Thoracic aorta (tissue), 2 donors: ENCODE data around the gene DLX4. TPM values are rescaled to one million over a fixed set of nuclear protein-coding genes. Genes with fewer than 3 reads are reported as not detected.
A peak's percentile ranks its signal among the peaks of the same experiment; 100 is the strongest.

Source experiments
- ATAC-seq: fragments of 150-250 bp; one replicate; pipeline ENCODE4 v1.8.0; 2017; ENCODE audit warnings: low read depth; ENCODE audit not compliant: insufficient number of reproducible peaks, low FRiP score
- DNase-seq: peaks from one replicate; pipeline ENCODE4 v3.0.0-alpha.2; 2020; ENCODE audit warnings: low spot score
- H3K27ac ChIP-seq, 2 donors: fragments of 200-600 bp; sonication (generic); 1 replicate in 1 of 2; 2 replicates in 1 of 2; pipeline ENCODE4 v1.5.1; 2016; ENCODE audit warnings: mild to moderate bottlenecking in 2 of 2, moderate library complexity in 2 of 2
- H3K27me3 ChIP-seq: fragments of 200-600 bp; sonication (generic); replicated peaks from 2 replicates; pipeline ENCODE4 v1.6.0; 2016; ENCODE audit warnings: mild to moderate bottlenecking; ENCODE audit not compliant: insufficient read depth
- H3K36me3 ChIP-seq: fragments of 200-600 bp; sonication (generic); one replicate; pipeline ENCODE4 v1.5.1; 2016
- H3K4me1 ChIP-seq, 2 donors: fragments of 200-600 bp; sonication (generic); 1 replicate in 1 of 2; 2 replicates in 1 of 2; pipeline versions ENCODE4 v1.5.1 to v1.6.0; 2016; ENCODE audit warnings: low read depth in 2 of 2, mild to moderate bottlenecking in 1 of 2; ENCODE audit not compliant: control insufficient read depth in 1 of 2
- H3K4me3 ChIP-seq: fragments of 200-600 bp; sonication (generic); 2 replicates; pipeline ENCODE4 v1.5.1; 2016; ENCODE audit warnings: mild to moderate bottlenecking
- H3K9me3 ChIP-seq: fragments of 200-600 bp; sonication (generic); 2 replicates; pipeline ENCODE4 v1.5.1; 2016
- total RNA-seq, 2 donors: library from RNA; depleted of rRNA; stranded (reverse); fragments of >200 nt; gene quantifications; one replicate each; pipeline versions ENCODE4 v1.1.0 to v1.2.3, GENCODE V29; 2016
- TF ChIP-seq, protein P1 (sequence below): fragments of 200-600 bp; sonication (generic); IDR thresholded peaks from one replicate; pipeline ENCODE4 v1.5.1; 2019; ENCODE audit warnings: antibody characterized with exemption

The DLX4 gene
- total RNA-seq, 2 donors from 2014 or later: not detected

DNA sequence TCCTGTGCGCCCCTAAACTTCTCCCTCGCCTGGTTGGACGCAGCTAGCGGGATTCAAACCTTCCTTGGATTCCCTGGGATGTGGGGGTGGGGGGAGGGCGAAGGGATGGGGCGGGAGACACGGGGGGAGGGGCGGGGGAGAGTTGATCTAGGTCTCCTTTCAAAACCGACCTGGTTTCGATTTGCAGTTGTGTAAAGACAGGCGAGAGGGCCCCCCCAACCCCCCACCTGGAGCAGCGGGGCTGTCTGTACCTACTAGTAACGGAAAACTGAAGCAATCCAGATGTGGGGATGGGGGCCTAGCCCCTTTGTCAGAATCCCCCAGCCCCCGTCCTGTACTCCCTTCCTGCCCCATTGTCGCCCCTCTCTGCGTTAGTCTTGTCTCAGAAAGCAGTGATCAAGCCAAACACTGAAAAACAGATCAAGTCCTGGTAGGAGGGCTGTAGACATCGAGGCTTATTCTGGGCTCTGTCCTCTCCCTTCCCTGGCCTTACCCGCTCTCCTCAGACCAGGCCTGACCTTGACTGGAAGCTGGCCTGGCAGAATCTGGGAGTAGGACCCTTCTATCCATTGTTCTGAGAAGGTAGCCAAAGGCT lies 902 bp downstream of the DLX4 start:
- H3K4me3 ChIP-seq: peak overlapping the region; percentile 70
- TF ChIP-seq, protein P1, sequence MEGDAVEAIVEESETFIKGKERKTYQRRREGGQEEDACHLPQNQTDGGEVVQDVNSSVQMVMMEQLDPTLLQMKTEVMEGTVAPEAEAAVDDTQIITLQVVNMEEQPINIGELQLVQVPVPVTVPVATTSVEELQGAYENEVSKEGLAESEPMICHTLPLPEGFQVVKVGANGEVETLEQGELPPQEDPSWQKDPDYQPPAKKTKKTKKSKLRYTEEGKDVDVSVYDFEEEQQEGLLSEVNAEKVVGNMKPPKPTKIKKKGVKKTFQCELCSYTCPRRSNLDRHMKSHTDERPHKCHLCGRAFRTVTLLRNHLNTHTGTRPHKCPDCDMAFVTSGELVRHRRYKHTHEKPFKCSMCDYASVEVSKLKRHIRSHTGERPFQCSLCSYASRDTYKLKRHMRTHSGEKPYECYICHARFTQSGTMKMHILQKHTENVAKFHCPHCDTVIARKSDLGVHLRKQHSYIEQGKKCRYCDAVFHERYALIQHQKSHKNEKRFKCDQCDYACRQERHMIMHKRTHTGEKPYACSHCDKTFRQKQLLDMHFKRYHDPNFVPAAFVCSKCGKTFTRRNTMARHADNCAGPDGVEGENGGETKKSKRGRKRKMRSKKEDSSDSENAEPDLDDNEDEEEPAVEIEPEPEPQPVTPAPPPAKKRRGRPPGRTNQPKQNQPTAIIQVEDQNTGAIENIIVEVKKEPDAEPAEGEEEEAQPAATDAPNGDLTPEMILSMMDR: no peak
- H3K9me3 ChIP-seq: no peaks in the 10 kb centered on the region
- no peak for ATAC-seq
- no peak for DNase-seq
- peaks cover 14 to 32% of the 10 kb centered on the region in 2 donors for H3K4me1 ChIP-seq
- no peak overlapping the region for H3K27ac ChIP-seq
- no peaks in the 10 kb centered on the region for H3K36me3 ChIP-seq
- peaks cover 47% of the 10 kb centered on the region for H3K27me3 ChIP-seq

DNA sequence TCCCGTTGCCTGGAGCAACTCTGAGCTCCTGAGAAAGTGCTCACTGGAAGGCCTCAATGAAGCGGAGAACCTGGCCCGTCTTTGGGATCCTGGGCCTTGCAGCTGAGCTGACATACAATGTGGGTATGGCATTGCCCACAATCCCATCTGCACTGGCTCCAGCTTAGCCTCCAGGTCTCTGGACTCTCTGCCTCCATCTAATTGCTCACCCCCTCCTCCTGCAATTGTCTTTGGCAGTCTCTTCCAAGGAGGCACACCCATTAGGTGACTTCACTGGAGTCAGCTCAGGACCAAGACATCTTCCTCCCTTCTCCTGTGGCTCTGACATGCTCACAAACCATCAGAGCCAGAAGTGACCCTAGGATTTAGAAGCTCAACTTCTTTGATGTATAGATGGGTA lies 1.5 kb downstream of the DLX4 start:
- Histone ChIP-seq H3K4me3 (no peak overlapping the region), H3K27ac (no peak overlapping the region), H3K36me3 (no peaks in the 10 kb centered on the region), H3K9me3 (no peaks in the 10 kb centered on the region), H3K27me3 (peaks cover 41% of the 10 kb centered on the region), H3K4me1 (peaks cover 14 to 29% of the 10 kb centered on the region in 2 donors)
- TF ChIP-seq, protein P1: no peak
- no peak for DNase-seq
- ATAC-seq: no peak

DNA sequence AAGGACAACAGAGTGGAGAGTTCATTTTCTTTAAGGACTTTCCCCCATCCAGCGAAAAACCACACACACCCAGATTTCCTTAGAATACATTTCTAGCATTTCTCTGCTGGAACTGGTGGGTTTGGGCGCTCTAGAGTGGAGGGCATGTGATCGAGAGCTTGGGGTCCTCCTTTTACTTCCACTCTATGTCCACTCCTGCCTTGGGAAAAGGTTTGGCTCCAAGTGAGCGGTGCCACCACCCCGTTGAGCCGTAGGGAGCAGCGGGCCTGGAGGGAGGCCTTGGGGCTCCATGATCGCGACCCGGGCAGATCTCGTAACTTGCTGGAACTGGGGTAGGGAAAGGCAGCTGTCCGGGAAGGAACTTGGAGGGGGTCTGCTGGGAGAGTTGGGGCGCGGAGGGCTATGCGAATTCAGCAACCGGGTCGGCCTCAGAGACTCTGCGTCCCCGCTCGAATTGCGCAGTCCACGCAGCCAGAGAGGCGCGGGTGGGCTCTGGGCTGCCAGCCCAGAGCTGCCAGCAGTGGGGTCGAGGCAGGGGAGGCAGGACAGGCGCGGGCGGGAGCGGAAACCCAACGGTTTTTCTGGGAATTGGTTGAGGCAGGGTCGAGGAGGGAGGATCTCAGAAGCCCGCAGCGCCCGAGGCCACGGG lies 2.3 kb downstream of the DLX4 start:
- H3K27me3 ChIP-seq: peaks cover 40% of the 10 kb centered on the region
- DNase-seq: no peak
- peaks cover 14 to 29% of the 10 kb centered on the region in 2 donors for H3K4me1 ChIP-seq
- no peak overlapping the region for H3K27ac ChIP-seq
- TF ChIP-seq, protein P1: no peak
- peak overlapping the region; percentile 26 for H3K4me3 ChIP-seq
- H3K9me3 ChIP-seq: no peaks in the 10 kb centered on the region
- ATAC-seq: no peak
- H3K36me3 ChIP-seq: no peaks in the 10 kb centered on the region

DNA sequence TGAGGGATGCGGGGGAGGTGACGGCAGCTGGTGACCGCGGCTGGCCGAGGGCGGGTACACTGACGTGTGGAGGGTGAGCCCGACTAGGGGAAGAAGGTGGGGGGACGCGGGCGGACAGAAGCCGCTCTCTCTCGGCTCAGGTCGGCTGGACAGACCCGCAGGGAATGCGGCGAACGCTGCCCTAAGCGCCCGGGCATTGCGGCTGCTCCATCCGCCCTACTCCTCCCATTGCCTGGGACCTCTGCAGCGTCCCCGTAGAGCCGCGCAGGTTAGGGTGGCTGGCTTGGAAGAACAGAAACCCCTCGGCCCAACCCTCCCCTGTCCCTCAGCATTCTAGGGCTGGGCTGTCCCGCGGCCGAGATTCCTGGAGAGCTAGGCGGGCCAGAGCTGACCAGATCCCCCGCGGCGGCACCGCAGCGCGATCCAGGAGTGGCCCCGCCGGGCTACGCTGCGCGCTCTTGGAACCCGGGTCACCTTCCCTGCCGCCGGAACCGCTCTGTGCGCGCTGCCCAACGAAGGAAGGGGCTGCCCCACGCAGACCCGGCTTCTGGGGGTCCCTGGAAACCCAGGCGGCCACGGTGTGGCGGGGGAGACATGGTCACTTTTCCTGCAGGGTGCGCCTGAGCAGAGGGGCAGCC lies 3.0 kb downstream of the DLX4 start:
- Histone ChIP-seq H3K4me1 (peaks cover 14 to 29% of the 10 kb centered on the region in 2 donors), H3K9me3 (no peaks in the 10 kb centered on the region), H3K4me3 (peak overlapping the region; percentile 26), H3K27me3 (peaks cover 40% of the 10 kb centered on the region), H3K36me3 (no peaks in the 10 kb centered on the region), H3K27ac (no peak overlapping the region)
- no peak for DNase-seq
- TF ChIP-seq, protein P1: no peak
- ATAC-seq: no peak

DNA sequence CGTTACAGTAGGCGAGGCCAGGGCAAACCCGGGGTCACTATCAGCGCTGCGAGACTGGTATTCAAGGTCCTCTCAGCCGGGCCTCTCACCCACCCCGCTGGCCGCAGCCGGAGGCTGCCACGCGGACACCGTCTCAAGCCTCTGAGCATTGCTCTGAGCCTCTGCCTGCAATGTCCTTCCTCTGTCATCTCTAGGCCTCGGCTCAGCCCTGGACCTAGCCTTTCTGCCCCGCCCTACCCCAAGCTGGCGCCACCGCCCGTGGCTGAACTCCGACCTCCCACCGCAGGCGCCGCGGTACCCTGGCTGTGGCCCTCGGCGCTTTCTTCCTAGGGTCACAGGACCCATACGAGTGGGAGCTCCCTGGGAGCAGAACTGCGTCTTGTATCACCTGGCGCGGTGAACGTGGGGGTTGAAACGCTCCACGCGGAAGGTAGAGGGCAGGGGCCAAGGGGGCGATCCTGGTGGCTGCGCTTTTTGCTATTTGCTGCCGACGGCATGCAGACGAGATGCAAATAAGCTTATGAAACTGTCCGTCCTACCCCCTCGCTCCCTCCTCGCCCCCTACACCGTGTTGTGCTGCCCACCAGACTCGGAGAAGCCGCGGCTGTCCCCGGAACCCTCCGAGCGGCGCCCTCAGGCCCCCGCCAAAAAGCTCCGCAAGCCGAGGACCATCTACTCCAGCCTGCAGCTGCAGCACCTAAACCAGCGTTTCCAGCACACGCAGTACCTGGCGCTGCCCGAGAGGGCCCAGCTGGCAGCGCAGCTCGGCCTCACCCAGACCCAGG lies 3.7 kb downstream of the DLX4 start:
- Histone ChIP-seq H3K36me3 (no peaks in the 10 kb centered on the region), H3K4me3 (no peak overlapping the region), H3K27me3 (peaks cover 40% of the 10 kb centered on the region), H3K4me1 (peaks cover 14 to 29% of the 10 kb centered on the region in 2 donors), H3K9me3 (no peaks in the 10 kb centered on the region), H3K27ac (no peak overlapping the region)
- ATAC-seq: no peak
- TF ChIP-seq, protein P1: no peak
- no peak for DNase-seq
